ENCODE data around the gene DEFB132.
A peak's percentile ranks its signal among the peaks of the same experiment; 100 is the strongest.

Gene DEFB132

DNA sequence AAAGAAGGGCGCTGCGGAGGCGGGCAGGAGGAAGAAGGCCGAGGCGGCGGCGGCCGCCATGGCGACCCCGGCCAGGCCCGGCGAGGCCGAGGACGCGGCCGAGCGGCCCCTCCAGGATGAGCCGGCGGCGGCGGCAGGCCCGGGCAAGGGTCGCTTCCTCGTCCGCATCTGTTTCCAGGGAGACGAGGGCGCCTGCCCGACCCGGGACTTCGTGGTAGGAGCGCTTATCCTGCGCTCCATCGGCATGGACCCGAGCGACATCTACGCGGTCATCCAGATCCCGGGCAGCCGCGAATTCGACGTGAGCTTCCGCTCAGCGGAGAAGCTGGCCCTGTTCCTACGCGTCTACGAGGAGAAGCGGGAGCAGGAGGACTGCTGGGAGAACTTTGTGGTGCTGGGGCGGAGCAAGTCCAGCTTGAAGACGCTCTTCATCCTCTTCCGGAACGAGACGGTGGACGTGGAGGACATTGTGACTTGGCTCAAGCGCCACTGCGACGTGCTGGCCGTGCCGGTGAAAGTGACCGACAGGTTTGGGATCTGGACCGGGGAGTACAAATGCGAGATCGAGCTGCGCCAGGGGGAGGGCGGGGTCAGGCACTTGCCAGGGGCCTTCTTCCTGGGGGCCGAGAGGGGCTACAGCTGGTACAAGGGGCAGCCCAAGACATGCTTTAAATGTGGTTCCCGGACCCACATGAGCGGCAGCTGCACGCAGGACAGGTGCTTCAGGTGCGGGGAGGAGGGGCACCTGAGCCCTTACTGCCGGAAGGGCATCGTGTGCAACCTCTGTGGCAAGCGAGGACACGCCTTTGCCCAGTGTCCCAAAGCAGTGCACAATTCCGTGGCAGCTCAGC is 40.6 kb downstream of the DEFB132 start:
- DNase-seq = peak; percentile 44

DNA sequence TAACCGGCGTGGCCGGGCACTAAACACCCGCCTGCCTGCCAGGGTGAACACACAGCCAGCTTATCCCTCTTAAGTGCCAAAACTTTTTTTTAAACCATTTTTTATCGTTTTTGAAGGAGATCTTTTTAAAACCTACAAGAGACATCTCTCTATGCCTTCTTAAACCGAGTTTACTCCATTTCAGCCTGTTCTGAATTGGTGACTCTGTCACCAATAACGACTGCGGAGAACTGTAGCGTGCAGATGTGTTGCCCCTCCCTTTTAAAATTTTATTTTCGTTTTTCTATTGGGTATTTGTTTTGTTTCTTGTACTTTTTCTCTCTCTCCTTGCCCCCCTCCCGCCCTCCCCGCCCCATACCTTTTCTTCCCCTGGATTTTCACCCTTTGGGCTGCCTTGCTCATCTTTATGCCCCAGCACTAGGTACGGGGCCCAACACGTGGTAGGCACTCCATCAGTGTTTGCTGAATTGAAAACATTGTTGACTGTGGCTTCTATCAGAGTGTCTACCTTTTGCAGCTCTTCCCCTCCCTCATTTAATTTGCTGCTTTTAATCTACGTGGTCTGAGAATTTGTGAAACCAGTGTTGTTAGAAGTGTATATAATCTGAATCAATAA is 41.4 kb downstream of the DEFB132 start:
- DNase-seq = no peak

- DNase-seq = no peak
Observed at GRCh38 chr20:300345-300990, 42.9 kb downstream of the DEFB132 start.

- DNase-seq = no peak
Observed at GRCh38 chr20:301886-302848, 44.6 kb downstream of the DEFB132 start.

GRCh38 chr20:305745-306144 is 48.2 kb downstream of the DEFB132 start:
- no peak for DNase-seq

GRCh38 chr20:308427-309038 is 51.0 kb downstream of the DEFB132 start:
- no peak for DNase-seq

- no peak for DNase-seq
Observed at GRCh38 chr20:309306-309840, 51.8 kb downstream of the DEFB132 start.

DNA sequence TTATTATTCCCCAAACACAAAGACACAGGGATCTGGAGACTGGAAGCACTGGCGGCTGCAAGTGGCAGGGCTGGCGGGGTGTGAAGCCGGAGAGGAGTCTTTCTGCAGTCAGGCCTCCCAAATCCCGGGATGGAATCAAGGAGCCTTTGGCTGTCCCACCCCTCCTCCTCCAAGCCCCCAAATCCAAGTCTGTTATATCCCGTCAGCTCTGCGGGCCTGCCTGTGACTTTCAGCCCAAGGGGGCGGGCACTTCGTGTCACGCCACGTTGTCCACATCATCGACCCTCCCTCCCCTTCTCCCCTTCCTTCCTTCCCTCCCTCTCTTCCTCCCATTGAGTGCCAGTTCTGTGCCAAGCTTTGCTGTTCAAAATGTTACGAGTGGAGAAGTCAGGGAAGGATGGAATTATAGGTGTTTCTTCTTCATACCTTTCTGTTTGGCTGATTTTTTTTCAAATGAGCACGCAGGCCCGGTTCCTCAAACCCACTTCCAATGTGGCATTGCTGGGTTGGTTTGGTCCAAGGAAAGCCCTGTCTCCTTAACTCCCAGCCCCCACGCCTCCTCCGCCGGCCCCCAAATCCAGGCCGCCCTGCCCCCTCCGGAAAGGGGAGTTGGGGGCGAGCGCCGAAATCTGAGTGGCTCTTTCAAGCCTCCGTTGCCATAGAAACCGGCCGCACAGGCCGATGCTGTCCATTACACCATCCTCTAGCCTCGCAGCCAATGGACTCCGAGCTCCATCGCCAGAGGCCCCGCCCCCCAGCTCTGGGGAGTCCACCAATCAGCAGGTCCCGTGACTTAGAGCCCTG is 52.5 kb downstream of the DEFB132 start:
- peak; percentile 84 for DNase-seq

- DNase-seq = no peak
Observed at GRCh38 chr20:310645-311044, 53.1 kb downstream of the DEFB132 start.

Data from stimulated activated CD4-positive, alpha-beta T cell treated with anti-CD3 and anti-CD28 coated beads, Interleukin-4, amount 100 ng/mL, for 1 hour (primary cell).